Astrocyte (in vitro differentiated cells and primary cell): ENCODE results near the gene BCAS1. TPM values are rescaled to one million over a fixed set of nuclear protein-coding genes. Genes with fewer than 3 reads are reported as not detected.

Experiments used
- DNase-seq: peaks from one replicate; pipeline ENCODE4 v3.0.0-alpha.2; 2010; ENCODE audit warnings: low read depth
- FAIRE-seq: peaks from 2 replicates; lab custom pipeline; 2011; peaks lifted over from hg19 to GRCh38; lab: Jason Lieb, UNC
- H2AFZ ChIP-seq: 2 replicates; pipeline ENCODE4 v1.6.0; 2012; ENCODE audit warnings: low read depth, low read length, inconsistent platforms
- H3K27ac ChIP-seq: 2 replicates; pipeline ENCODE4 v1.5.1; 2011; ENCODE audit warnings: low read depth, low read length, inconsistent platforms
- H3K27me3 ChIP-seq: 2 replicates; pipeline ENCODE4 v1.6.0; 2011; ENCODE audit warnings: low read length, inconsistent platforms; ENCODE audit not compliant: insufficient read depth
- H3K36me3 ChIP-seq: 2 replicates; pipeline ENCODE4 v1.5.1; 2011; ENCODE audit warnings: low read length, inconsistent platforms; ENCODE audit not compliant: insufficient read depth
- H3K4me1 ChIP-seq: 2 replicates; pipeline ENCODE4 v1.5.1; 2011; ENCODE audit warnings: low read length, inconsistent platforms; ENCODE audit not compliant: insufficient read depth
- H3K4me2 ChIP-seq: 2 replicates; pipeline ENCODE4 v1.6.0; 2012; ENCODE audit warnings: low read length, inconsistent platforms
- H3K4me3 ChIP-seq: 2 replicates; pipeline ENCODE4 v1.5.1; 2011; ENCODE audit warnings: low read depth, mild to moderate bottlenecking, low read length, inconsistent platforms; ENCODE audit not compliant: insufficient read depth
- H3K79me2 ChIP-seq: 2 replicates; pipeline ENCODE4 v1.6.0; 2012; ENCODE audit warnings: mild to moderate bottlenecking, low read length, inconsistent platforms; ENCODE audit not compliant: insufficient read depth
- H3K9ac ChIP-seq: 2 replicates; pipeline ENCODE4 v1.6.0; 2012; ENCODE audit warnings: mild to moderate bottlenecking, low read length, inconsistent platforms
- H3K9me3 ChIP-seq: 2 replicates; pipeline ENCODE4 v1.5.1; 2012; ENCODE audit warnings: low read depth, mild to moderate bottlenecking, low read length, inconsistent platforms; ENCODE audit not compliant: insufficient read depth
- H4K20me1 ChIP-seq: 2 replicates; pipeline ENCODE4 v1.6.0; 2012; ENCODE audit warnings: low read length, inconsistent platforms; ENCODE audit not compliant: insufficient read depth
- H3K27ac Mint-ChIP-seq: one replicate; pipeline ENCODE4 v1.8.0; 2021; ENCODE audit warnings: mild to moderate bottlenecking, mixed read lengths; ENCODE audit not compliant: unreplicated experiment
- H3K27me3 Mint-ChIP-seq: one replicate; pipeline ENCODE4 v1.8.0; 2021; ENCODE audit warnings: low read depth, mixed read lengths; ENCODE audit not compliant: unreplicated experiment
- H3K36me3 Mint-ChIP-seq: one replicate; pipeline ENCODE4 v1.8.0; 2021; ENCODE audit warnings: low read depth, mixed read lengths; ENCODE audit not compliant: unreplicated experiment
- H3K4me1 Mint-ChIP-seq: one replicate; pipeline ENCODE4 v1.8.0; 2021; ENCODE audit warnings: low read depth, mixed read lengths; ENCODE audit not compliant: unreplicated experiment
- H3K4me3 Mint-ChIP-seq: one replicate; pipeline ENCODE4 v1.8.0; 2021; ENCODE audit warnings: mild to moderate bottlenecking, moderate library complexity, mixed read lengths; ENCODE audit not compliant: unreplicated experiment
- H3K9me3 Mint-ChIP-seq: one replicate; pipeline ENCODE4 v1.8.0; 2021; ENCODE audit warnings: mild to moderate bottlenecking, mixed read lengths; ENCODE audit not compliant: unreplicated experiment
- EZH2 ChIP-seq: IDR thresholded peaks from 2 replicates; pipeline ENCODE4 v1.6.1; 2012; ENCODE audit warnings: mild to moderate bottlenecking, low read length, inconsistent platforms; ENCODE audit not compliant: insufficient read depth
- total RNA-seq: library from RNA; stranded (reverse); gene quantifications from 2 replicates; pipeline ENCODE4 v1.2.1, GENCODE V29; 2021
- TF ChIP-seq, protein P1 (sequence below): IDR thresholded peaks from 2 replicates; pipeline ENCODE4 v1.5.1; 2011; ENCODE audit warnings: low read depth, mild to moderate bottlenecking, inconsistent platforms, low read length, moderate library complexity; ENCODE audit not compliant: insufficient read depth

Gene BCAS1
- total RNA-seq, 1 donor from 2014 or later, result not detected

DNA sequence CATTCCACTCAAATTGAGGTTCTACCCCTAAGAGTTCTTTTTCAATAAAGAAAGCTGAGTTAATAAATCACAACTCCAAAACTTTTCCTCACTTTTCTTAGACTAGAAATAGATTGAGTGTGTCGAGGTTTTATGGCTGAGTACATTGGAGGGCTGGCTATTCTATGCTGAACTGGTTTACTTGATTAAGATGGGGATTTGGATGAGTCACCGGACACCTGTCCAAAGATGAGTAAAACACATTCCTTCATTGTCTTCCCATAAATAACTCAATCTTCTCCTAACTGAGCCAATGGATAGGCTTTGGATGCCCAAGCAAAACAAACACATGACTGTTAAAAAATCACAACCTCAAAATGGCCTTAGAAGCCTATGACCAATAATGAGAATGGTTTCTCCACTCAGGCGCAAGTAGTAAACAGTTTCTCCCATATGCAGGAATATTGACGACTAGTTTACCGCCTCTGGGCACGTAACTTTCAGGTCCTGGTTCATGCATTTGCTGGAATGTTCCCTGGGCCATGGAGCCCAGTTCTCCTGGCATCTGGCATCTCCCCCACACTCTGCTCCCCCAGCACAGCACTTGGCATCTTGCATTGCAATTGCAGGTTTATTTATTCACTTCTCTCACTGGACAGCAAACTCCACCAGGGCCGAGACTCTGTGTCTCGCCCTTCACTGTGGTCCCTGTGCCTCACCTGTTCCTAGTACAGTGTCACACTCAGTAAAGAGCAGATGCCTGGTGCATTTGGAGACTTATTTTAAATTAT is 43.9 kb downstream of the BCAS1 start:
- Histone ChIP-seq H3K9ac (no peak overlapping the region), H3K27ac (no peak overlapping the region), H3K4me1 (peaks cover 6% of the 10 kb centered on the region), H3K36me3 (no peaks in the 10 kb centered on the region), H3K4me3 (no peak overlapping the region), H3K79me2 (no peaks in the 10 kb centered on the region), H4K20me1 (no peaks in the 10 kb centered on the region), H3K27me3 (no peaks in the 10 kb centered on the region), H3K9me3 (no peaks in the 10 kb centered on the region), H2AFZ (no peak overlapping the region), H3K4me2 (no peak overlapping the region)
- H3K4me1 Mint-ChIP-seq, result peaks cover 24% of the 10 kb centered on the region
- H3K27ac Mint-ChIP-seq, result no peak overlapping the region
- FAIRE-seq, result no peak
- TF ChIP-seq, protein P1, sequence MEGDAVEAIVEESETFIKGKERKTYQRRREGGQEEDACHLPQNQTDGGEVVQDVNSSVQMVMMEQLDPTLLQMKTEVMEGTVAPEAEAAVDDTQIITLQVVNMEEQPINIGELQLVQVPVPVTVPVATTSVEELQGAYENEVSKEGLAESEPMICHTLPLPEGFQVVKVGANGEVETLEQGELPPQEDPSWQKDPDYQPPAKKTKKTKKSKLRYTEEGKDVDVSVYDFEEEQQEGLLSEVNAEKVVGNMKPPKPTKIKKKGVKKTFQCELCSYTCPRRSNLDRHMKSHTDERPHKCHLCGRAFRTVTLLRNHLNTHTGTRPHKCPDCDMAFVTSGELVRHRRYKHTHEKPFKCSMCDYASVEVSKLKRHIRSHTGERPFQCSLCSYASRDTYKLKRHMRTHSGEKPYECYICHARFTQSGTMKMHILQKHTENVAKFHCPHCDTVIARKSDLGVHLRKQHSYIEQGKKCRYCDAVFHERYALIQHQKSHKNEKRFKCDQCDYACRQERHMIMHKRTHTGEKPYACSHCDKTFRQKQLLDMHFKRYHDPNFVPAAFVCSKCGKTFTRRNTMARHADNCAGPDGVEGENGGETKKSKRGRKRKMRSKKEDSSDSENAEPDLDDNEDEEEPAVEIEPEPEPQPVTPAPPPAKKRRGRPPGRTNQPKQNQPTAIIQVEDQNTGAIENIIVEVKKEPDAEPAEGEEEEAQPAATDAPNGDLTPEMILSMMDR, result no peak
- TF ChIP-seq EZH2, result no peak
- no peaks in the 10 kb centered on the region for H3K9me3 Mint-ChIP-seq
- no peak overlapping the region for H3K4me3 Mint-ChIP-seq
- H3K27me3 Mint-ChIP-seq, result peaks cover 3% of the 10 kb centered on the region
- DNase-seq, result no peak
- H3K36me3 Mint-ChIP-seq, result no peaks in the 10 kb centered on the region

DNA sequence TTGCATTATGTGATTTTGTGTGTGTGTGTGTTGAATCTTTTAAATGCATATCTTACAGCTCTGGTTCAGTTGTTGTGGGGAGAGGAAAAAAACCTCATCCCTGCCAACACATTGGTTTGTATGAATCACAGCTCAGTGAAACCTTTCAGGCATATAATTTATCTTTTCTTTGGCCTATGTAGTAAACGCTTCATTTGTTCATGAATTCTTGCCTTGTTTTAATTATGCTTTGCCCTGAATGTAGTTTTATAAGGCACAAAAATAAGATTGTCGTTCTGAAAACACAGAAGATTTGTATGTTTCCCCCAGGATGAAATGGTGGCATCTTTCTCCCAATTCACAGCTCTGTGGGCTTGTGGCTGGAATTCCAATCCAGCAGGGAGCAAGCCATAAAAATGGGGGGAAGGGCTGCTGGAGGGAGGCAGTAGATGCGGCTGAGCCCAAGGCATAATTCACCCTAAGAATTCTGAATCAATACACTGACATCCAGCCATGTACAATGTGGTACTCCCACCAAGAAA is 45.1 kb downstream of the BCAS1 start:
- H3K36me3 ChIP-seq, result no peaks in the 10 kb centered on the region
- H3K4me3 Mint-ChIP-seq, result peak overlapping the region; percentile 28
- peaks cover 3% of the 10 kb centered on the region for H3K27me3 Mint-ChIP-seq
- peak overlapping the region; percentile 93 for H3K27ac Mint-ChIP-seq
- FAIRE-seq (peak; percentile 63), DNase-seq (peak; percentile 89)
- H4K20me1 ChIP-seq, result no peaks in the 10 kb centered on the region
- H3K27me3 ChIP-seq, result no peaks in the 10 kb centered on the region
- peaks cover 6% of the 10 kb centered on the region for H3K4me1 ChIP-seq
- H3K9me3 ChIP-seq, result no peaks in the 10 kb centered on the region
- no peaks in the 10 kb centered on the region for H3K9me3 Mint-ChIP-seq
- no peak overlapping the region for H3K9ac ChIP-seq
- H3K4me2 ChIP-seq, result peak overlapping the region; percentile 60
- H3K36me3 Mint-ChIP-seq, result no peaks in the 10 kb centered on the region
- no peak overlapping the region for H2AFZ ChIP-seq
- H3K4me1 Mint-ChIP-seq, result peaks cover 24% of the 10 kb centered on the region
- no peak overlapping the region for H3K4me3 ChIP-seq
- H3K79me2 ChIP-seq, result no peaks in the 10 kb centered on the region
- TF ChIP-seq EZH2, result no peak
- TF ChIP-seq, protein P1, result no peak
- no peak overlapping the region for H3K27ac ChIP-seq

DNA sequence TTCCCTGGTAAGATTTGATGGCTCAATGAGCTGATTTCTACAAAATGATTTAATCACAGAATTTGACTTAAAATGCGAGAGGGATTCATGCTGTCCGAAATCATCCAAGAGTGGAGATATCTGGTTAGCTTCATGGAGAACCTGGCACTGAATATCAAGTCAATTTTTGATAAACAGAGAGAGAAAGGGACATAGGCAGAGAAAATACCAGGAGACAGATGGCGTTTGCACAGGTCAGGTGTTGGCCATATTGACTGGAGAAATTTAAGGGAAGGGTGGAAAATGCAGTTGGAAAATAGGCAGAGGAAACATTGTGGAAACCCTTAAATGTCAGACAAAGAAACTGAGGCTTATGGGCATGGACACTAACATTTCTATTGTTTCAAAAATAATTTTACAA is 47.0 kb downstream of the BCAS1 start:
- FAIRE-seq, result no peak
- no peaks in the 10 kb centered on the region for H3K27me3 Mint-ChIP-seq
- H3K4me2 ChIP-seq, result no peak overlapping the region

More for the DNA sequence above, 47.0 kb downstream of the BCAS1 start:
- no peak overlapping the region for H3K27ac Mint-ChIP-seq
- Histone ChIP-seq H3K4me1 (peaks cover 6% of the 10 kb centered on the region), H3K27me3 (no peaks in the 10 kb centered on the region), H2AFZ (no peak overlapping the region), H3K79me2 (no peaks in the 10 kb centered on the region), H3K36me3 (no peaks in the 10 kb centered on the region), H4K20me1 (no peaks in the 10 kb centered on the region), H3K9ac (no peak overlapping the region), H3K4me3 (no peak overlapping the region), H3K9me3 (no peaks in the 10 kb centered on the region), H3K27ac (no peak overlapping the region)
- H3K9me3 Mint-ChIP-seq, result no peaks in the 10 kb centered on the region
- DNase-seq, result no peak
- H3K4me3 Mint-ChIP-seq, result no peak overlapping the region
- peaks cover 24% of the 10 kb centered on the region for H3K4me1 Mint-ChIP-seq
- TF ChIP-seq, protein P1, result no peak
- TF ChIP-seq EZH2, result no peak
- H3K36me3 Mint-ChIP-seq, result no peaks in the 10 kb centered on the region
